ENCODE data around the gene LIPC. TPM values are rescaled to one million over a fixed set of nuclear protein-coding genes. Genes with fewer than 3 reads are reported as not detected.

The LIPC gene
- total and polyA plus RNA-seq, 7 donors = 0.36 to 3.0 (median 0.83) TPM; not detected in 2

DNA sequence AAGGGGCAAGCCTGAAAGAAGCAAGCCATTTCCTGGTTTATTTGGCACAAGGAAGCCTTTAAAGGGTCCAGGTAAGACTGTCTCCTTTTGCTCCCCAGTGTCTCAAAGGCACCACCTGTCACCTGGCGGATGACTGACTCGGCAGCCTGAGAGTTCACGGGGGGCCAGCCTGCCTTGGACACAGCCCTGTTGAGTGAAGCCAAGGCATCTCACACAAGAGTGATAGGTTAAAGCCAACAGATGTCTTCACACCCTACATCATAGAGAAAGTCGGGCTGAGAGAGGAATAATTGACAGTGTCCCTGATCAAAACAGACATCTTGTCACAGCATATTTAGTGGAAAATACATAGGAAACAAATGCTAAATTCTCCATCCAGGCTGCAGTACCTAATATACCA, 28.2 kb upstream of the LIPC start:
- Histone ChIP-seq H3K9me3 (no peaks in the 10 kb centered on the region), H3K36me3 (no peaks in the 10 kb centered on the region), H3K27ac (no peak overlapping the region), H3K4me1 (peaks cover 0 to 12% (median 11%) of the 10 kb centered on the region in 4 donors), H3K4me3 (no peak overlapping the region), H3K27me3 (no peaks in the 10 kb centered on the region)
- intact Hi-C loops (cut with DNase I) = no loop called here
- TF ChIP-seq POLR2AphosphoS5 (IDR thresholded peaks at IDR 0.05) (no peak), POLR2A (IDR thresholded peaks at IDR 0.05) (no peak), EP300 (IDR thresholded peaks at IDR 0.05) (no peak)
- TF ChIP-seq, protein P1, sequence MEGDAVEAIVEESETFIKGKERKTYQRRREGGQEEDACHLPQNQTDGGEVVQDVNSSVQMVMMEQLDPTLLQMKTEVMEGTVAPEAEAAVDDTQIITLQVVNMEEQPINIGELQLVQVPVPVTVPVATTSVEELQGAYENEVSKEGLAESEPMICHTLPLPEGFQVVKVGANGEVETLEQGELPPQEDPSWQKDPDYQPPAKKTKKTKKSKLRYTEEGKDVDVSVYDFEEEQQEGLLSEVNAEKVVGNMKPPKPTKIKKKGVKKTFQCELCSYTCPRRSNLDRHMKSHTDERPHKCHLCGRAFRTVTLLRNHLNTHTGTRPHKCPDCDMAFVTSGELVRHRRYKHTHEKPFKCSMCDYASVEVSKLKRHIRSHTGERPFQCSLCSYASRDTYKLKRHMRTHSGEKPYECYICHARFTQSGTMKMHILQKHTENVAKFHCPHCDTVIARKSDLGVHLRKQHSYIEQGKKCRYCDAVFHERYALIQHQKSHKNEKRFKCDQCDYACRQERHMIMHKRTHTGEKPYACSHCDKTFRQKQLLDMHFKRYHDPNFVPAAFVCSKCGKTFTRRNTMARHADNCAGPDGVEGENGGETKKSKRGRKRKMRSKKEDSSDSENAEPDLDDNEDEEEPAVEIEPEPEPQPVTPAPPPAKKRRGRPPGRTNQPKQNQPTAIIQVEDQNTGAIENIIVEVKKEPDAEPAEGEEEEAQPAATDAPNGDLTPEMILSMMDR (IDR thresholded peaks at IDR 0.05) = no peak
- 87 to 90% methylated on average over 4 of the region's 4 CpGs for WGBS, 2 donors
- DNase-seq = no peak

- Histone ChIP-seq H3K36me3 (no peaks in the 10 kb centered on the region), H3K4me3 (no peak overlapping the region), H3K9me3 (no peaks in the 10 kb centered on the region), H3K27me3 (no peaks in the 10 kb centered on the region), H3K4me1 (peaks cover 0 to 12% (median 11%) of the 10 kb centered on the region in 4 donors), H3K27ac (no peak overlapping the region)
- 92 to 93% methylated on average over 5 of the region's 5 CpGs for WGBS, 2 donors
- intact Hi-C loops (cut with DNase I) = no loop called here
- no peak for DNase-seq
- TF ChIP-seq POLR2AphosphoS5 (IDR thresholded peaks at IDR 0.05) (no peak), POLR2A (IDR thresholded peaks at IDR 0.05) (no peak), EP300 (IDR thresholded peaks at IDR 0.05) (no peak)
- TF ChIP-seq, protein P1 (IDR thresholded peaks at IDR 0.05) = no peak
Measured at GRCh38 chr15:58404020-58404419, 27.8 kb upstream of the LIPC start.

DNA sequence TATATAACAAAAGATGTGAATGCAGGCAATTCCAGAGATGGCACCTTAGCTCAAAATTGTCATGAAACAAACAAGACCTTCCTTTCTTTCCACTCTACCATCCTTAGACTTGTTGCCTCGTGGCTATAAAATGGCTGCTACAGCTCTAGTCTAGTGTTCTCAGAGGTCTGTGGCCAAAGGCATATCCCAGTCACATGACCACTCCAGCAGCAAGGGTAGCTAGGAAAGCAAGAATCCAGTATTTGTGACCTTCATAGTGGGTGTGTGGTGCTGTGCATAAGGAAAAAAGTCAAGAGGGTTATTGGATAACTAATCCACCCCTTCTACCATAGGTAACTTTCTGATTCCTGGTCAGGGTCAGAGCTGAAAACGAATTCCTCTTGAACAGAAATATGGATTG, 27.1 kb upstream of the LIPC start:
- intact Hi-C loops (cut with DNase I) = no loop called here
- no peak for DNase-seq

DNA sequence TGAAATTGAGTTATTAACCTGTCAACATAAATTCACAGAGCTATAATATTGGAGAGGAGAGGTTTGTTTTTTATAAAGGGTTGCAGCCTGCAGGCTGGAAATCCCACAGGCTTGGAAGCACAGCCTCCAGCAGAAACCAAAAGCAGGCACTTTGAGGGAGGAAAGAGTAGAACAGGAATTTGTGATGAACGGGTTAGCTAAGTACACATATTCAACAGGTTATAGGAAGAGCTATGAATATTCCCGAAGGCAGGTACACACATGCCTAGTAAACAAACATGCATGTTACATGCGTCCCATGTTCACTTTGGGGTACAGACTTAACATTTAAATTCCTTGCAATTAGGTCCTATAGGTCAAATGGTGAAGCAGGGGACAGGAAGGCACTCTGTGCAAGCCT, 25.9 kb upstream of the LIPC start:
- no peaks in the 10 kb centered on the region for H3K36me3 ChIP-seq
- H3K27me3 ChIP-seq = no peaks in the 10 kb centered on the region
- 76 to 94% methylated on average over 3 of the region's 3 CpGs for WGBS, 2 donors
- no peaks in the 10 kb centered on the region for H3K9me3 ChIP-seq
- TF ChIP-seq EP300 (IDR thresholded peaks at IDR 0.05) = no peak
- TF ChIP-seq POLR2AphosphoS5 (IDR thresholded peaks at IDR 0.05) = no peak
- TF ChIP-seq, protein P1 (IDR thresholded peaks at IDR 0.05) = no peak
- no peak for TF ChIP-seq POLR2A (IDR thresholded peaks at IDR 0.05)
- H3K27ac ChIP-seq = no peak overlapping the region
- H3K4me1 ChIP-seq = peaks cover 0 to 12% (median 11%) of the 10 kb centered on the region in 4 donors
- no peak overlapping the region for H3K4me3 ChIP-seq
- DNase-seq = no peak
- intact Hi-C loops (cut with DNase I) = no loop called here

More for the DNA sequence above, 27.1 kb upstream of the LIPC start:
- Histone ChIP-seq H3K4me3 (no peak overlapping the region), H3K4me1 (peaks cover 0 to 12% (median 11%) of the 10 kb centered on the region in 4 donors), H3K36me3 (no peaks in the 10 kb centered on the region), H3K27ac (no peak overlapping the region), H3K9me3 (no peaks in the 10 kb centered on the region), H3K27me3 (no peaks in the 10 kb centered on the region)
- TF ChIP-seq, protein P1 (IDR thresholded peaks at IDR 0.05) = no peak
- no peak for TF ChIP-seq POLR2A (IDR thresholded peaks at IDR 0.05)
- no peak for TF ChIP-seq POLR2AphosphoS5 (IDR thresholded peaks at IDR 0.05)
- TF ChIP-seq EP300 (IDR thresholded peaks at IDR 0.05) = no peak
- WGBS, 2 donors = 81 to 86% methylated on average over 2 of the region's 2 CpGs

- DNase-seq = no peak
- Histone ChIP-seq H3K4me3 (no peak overlapping the region), H3K27ac (no peak overlapping the region), H3K4me1 (peaks cover 0 to 12% (median 10%) of the 10 kb centered on the region in 4 donors), H3K9me3 (no peaks in the 10 kb centered on the region), H3K27me3 (no peaks in the 10 kb centered on the region), H3K36me3 (no peaks in the 10 kb centered on the region)
- intact Hi-C loops (cut with DNase I) = no loop called here
- TF ChIP-seq EP300 (IDR thresholded peaks at IDR 0.05) = no peak
- TF ChIP-seq POLR2AphosphoS5 (IDR thresholded peaks at IDR 0.05) = no peak
- TF ChIP-seq POLR2A (IDR thresholded peaks at IDR 0.05) = no peak
- TF ChIP-seq, protein P1 (IDR thresholded peaks at IDR 0.05) = no peak
- 93 to 94% methylated on average over 3 of the region's 3 CpGs for WGBS, 2 donors
Measured at GRCh38 chr15:58406811-58407210, 25.0 kb upstream of the LIPC start.

Measured in sigmoid colon (tissue), 7 donors.